Activated CD4-positive, alpha-beta T cell treated with anti-CD3 and anti-CD28 coated beads for 48 hours (primary cell): Measurements from ENCODE around the gene TEX28.
"Not testable (repeated sequence)": the region's sequence is repeated elsewhere in the genome, so short reads cannot be mapped to it uniquely, and the experiment has no call there.

Source experiments
- DNase-seq: peaks from one replicate; pipeline ENCODE4 v3.0.0-alpha.2; 2020

TEX28 gene

DNA sequence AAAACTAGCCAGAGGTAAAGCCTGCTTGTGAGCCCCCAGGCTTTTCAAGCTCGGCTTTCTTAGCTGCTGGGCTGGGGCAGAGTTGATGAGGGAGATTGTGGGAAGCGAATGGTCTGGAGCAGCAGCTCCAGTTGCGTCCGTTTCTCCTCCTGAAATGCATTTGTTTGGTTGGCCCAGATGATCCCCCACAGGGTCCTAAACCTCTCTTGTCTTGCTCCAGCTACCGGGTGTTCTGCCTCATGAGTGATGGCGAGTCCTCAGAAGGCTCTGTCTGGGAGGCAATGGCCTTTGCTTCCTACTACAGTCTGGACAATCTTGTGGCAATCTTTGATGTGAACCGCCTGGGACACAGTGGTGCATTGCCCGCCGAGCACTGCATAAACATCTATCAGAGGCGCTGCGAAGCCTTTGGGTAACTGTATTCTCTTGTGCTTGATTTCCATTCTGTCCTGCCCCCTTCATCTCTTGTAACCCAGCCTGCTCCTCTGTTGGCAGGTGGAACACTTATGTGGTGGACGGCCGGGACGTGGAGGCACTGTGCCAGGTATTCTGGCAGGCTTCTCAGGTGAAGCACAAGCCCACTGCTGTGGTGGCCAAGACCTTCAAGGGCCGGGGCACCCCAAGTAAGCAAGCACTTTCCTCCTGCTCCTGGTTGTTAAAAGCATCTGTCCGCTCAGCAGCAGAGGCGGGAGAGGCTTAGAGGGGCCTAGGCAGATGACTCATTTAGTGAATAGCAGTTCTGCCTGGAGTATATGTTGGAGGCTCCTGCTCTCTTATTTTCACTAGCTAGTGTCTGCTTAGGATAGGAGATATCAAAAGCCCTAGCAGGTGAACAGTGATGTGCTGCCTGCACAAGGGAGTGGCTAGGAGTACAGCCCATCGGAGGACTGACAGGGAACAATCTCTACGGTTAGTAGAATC is 16.0 kb upstream of the TEX28 start:
- DNase-seq, result no peak

DNA sequence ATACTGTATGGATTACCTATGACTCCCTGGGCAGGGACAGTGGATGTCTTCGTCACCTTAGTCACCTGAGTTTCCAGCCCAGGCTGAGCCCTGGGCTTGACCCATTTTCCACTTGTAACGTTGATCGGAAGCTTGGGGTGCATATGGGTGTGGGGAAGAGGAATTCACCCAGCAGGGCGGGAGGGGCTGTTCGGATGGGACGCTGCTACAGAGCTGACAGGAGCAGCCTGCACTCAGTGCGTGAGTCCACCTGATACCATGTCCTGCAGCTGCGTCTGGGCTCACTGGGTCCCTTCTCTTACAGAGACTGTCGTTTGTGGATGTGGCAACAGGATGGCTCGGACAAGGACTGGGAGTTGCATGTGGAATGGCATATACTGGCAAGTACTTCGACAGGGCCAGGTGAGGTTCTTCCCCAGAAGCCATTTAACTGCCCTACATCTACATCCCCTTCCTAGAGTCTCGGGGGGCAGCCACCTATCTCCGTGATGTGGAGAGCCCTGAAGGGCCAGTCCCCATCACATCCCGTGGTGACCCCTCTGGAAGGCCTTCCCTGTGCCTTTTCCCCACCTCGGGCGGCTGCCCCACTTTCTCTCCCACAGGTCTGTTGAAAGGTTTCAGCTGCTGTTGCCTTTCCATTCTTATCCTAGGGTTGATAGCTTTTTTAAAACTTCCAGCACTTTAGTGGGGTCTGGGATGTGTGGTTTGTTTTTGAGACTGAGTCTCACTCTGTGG is 14.3 kb upstream of the TEX28 start:
- no peak for DNase-seq

DNA sequence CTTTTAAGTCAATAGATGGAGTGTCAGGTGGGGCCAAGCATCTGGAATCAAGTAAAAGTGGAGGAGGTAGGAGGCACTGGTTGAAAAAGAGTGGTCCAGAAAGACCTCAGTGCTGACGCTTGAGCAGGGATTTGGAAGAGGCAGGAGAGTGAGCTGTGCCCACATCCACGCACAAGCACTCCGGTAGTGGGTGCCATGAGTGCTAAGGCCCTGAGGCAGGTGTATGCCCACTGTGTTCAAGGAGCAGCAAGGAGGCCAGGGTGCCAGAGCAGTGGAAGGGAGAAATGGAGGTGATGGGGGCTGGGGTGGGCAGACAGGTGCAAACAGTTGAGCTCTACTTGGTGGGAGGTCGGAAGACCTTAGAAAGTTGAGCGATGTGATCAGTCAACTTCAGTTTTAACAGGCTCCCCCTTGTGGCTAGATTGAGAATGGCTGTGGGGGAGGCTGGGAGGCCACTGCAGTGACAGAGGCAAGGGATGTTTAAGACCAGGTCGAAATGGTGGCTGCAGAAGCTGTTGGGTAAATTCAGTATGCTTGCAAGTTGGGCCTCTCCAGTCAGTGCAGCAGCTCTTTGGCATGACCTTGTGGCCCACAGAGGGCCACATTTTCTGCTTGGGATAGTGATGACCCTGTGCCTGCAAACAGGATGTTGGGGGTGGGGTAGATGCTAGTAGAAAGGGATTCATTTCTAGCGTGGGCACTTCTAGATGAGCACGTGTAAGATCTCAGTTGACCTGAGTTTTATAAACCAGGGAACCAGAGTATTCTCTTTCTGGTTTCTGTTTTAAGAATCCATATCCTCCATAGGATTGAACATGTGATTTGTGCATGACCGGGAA is 13.4 kb upstream of the TEX28 start:
- DNase-seq, result peak; percentile 87

DNA sequence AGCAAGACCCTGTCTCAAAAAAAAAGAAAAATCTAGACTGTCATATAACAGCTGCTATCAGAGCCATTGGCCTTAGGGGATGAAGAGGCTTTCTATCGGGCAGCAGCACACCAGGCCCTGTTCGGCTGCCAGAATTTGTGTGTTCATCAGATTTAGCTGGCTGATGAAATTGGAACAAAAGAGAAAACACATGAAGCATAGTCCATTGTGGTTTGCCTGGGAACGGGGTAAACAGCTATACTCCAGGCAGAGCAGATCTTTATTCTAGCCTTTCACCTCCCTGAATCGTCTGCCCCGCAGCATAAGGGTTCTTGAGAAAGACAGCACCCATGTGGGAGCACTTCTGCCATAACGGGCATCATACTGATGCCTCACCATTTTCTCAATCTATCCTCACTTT is 12.3 kb upstream of the TEX28 start:
- DNase-seq, result no peak

DNA sequence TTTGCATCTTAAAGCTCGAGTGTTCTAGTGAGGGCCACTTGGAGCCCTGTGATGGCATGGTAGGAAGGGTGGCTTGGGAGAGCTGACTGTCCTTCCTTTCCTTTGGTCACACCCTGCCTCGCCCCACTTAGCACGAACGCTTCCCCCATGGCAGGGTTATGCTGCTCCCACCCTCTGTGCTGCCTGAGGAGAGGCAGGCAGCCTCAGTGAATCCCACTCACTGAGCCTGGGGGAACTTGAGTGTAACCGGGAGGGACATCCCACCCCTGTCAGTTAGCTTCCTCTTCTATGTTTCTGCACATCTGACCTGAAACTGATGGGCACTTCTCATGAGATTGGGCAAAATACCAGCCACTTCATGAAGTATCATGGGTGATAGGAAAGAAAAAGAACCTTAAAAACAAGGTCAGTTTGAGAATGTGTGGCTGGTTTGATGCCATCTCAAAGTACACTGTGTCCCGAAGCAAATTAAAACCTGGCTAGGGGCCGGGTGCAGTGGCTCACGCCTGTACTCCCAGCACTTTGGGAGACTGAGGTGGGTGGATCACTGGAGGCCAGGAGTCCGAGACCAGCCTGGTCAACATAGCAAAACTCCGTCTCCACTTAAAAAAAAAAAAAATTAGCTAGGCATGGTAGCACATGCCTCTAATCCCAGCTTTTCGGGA is 10.7 kb upstream of the TEX28 start:
- DNase-seq, result no peak

DNA sequence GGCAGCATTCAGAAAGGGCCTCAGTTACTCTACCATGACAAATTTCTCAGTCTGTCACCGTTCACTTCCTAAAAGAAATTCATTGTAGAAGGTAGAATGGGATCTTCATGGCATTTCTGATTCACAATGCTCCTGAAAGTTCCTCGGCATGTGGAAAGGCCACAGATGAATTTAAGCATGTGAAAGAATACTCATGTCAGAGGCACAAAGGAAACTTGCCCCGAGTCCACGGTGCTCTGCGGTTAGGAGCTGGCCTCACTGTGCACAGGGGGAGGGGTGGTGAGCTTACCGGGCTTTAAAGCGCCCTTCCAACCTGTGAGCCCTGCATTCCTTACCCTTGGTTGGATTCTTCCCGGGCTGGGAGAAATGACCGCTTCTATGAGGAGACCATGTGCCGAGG is 9.9 kb upstream of the TEX28 start:
- no peak for DNase-seq

DNA sequence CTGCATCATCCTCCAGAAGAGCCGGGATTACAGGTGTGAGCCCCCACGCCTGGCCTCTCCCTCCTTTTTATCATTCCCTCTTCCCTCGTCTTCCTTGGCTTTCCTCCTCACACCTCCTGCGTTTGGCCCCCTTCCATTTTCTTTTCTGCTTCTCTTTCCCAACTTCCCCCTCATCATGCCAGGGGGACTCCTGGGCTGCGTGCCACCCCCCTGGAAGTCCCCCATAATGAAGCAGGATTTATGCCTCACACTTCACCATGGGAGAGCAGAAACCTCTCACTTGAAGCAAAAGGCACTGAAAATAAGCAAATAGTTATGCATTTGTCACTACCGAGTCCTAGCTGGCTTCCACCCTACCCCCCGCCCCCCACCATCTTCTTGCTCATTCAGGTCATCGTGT is 8.6 kb upstream of the TEX28 start:
- no peak for DNase-seq

DNA sequence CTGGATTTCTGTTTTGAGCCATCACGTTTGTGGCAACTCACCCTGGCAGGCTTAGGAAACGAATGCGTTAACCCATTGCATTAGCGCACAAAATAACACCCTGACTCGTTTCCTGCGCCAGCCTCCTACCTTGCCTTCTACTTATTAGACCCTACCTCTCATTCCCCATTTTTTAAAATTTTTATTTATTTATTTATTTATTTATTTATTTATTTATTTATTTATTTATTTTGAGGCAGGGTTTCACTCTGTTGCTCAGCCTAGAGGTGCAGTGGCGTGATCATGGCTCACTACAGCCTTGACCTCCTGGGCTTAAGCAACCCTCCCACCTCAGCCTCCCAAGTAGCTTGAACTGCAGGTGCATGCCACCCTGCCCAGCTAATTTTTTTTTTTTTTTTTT is 8.1 kb upstream of the TEX28 start:
- not testable (repeated sequence) for DNase-seq

DNA sequence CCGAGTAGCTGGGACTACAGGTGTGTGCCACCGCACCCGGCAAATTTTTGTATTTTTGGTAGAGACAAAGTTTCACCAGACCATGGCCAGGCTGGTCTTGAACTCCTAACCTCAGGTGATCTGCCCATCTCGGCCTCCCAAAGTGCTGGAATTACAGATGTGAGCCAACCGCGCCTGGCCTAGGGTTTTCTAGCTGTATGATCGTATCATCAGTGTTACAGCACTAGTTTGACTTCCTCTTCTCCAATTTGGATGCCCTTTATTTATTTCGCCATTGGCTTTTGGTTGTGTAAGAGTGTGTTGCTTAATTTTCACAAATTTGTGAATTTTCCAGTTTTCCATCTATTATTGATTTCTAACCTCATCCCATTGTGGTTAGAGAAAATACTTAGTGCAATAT is 5.9 kb upstream of the TEX28 start:
- no peak for DNase-seq

DNA sequence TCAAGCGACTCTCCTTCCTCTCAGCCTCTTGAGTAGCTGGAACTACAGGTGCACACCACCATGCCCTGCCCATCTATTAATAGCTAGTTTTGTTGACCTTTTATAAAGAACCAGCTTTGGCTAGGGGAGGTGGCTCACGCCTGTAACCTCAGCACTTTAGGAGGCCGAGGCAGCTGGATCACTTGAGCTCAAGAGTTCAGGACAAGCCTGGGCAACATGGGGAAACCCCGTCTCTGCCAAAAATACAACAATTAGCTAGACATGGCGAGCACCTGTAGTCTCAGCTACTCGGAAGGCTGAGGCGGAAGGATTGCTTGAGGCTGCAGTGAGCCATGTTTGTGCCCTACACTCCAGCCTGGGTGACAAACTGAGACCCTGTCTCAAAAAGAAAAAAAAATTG is 3.4 kb upstream of the TEX28 start:
- no peak for DNase-seq

DNA sequence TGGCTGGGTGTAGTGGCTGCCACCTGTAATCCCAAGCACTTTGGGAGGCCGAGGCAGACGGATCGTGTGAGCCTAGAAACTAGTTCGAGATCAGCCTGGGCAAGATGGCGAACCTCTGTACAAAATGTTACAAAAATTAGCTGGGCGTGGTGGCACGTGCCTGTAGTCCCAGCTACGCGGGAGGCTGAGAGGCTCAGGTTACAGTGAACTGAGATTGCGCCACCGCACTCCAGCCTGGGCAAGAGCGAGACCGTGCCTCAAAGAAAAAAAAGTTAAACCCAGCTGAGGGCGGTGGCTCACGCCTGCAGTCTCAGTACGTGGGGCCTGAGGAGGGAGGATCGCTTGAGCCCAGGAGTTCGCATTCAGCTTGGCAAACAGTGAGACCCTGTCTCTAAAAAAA is 1.8 kb upstream of the TEX28 start:
- DNase-seq, result no peak

DNA sequence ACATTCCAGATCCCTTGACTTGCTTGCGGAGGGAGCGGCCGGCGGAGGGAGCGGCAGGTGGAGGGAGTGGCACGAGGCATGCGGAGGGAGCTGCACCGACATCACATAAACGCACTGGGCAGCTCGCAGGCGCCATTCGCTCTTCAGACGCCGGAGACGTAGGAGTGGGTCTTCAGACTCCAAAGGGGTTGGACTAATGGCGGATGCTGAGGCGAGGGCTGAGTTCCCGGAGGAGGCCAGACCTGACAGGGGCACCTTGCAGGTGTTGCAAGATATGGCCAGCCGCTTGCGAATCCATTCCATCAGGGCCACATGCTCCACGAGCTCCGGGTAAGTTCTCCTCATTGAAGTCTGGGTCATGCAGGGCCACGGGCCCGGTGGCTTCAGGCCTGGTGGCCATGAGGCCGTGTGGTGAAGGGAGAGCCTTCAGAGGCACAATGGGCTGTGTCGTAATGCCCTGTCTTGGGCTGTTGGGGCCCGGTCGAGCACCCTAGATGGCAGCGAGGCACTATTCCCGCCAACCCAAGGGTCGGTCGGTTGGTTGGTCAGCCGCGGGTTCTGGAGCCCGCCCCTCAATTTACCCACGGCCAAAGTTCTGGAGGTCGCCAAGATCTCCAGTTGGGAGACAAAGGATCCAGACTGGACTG is 863 bp upstream of the TEX28 start, which contains the start of gene TKTL1:
Gene TKTL1, plus strand, starts transcription at position 132 of the 647 bp plus-strand sequence. Its CDS starts 65 bp downstream, at position 197.
- DNase-seq, result no peak

DNA sequence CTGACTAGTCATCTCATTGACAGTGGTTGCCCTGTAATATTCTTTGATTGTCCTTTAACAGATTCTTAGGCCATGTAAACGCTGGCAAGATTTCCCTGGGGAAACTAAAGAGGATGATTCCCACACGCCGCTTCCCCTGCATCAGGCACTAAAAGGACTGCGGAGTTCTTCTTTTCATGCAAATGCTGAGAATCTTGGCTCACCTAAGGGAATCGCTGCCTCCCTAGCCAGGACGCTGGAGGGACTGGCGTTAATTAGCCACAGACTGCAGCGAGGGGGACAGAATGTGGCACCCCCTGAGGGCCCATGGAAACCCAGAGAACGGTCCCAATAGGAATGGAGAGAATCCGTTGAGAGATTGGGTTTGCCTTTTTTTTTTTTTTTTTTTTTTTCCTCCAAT is 8.5 kb downstream of the TEX28 start:
- not testable (repeated sequence) for DNase-seq

DNA sequence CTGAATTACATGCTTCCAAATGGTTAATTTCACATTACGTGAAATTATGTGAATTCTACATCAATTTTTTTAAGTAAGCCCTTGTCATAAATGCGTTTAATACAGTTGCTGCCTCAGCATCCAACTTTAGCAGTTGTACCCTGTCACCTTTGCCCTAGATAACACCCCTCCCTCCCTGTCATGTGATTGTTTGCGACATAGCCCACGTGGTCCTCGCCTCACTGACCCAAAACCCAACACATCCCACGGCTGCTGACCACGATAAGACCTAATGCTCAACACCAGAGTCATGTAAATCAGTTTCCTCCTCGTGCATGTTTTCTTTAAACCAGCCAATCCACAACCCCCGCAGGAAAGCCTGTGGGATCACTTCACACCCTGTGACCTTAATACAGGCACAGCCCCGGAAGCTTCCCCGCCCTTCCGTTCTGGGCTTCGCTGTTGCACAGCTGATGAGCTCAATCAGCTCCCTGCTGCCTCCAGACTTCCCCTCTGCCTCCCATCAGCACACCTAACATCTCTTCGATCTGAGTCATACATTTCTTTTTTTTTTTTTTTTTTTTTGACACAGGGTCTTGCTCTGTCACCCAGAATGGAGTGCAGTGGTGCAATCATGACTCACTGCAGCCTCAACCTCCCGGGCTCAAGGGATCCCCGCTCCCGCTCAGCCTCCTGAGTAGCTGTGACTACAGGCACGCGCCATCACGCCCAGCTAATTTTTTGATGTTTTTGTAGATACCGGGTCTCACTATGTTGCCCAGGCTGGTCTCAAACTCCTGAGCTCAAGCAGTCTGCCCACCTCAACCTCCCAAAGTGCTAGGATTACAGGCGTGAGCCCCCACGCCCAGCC is 10.2 kb downstream of the TEX28 start:
- DNase-seq, result not testable (repeated sequence)

DNA sequence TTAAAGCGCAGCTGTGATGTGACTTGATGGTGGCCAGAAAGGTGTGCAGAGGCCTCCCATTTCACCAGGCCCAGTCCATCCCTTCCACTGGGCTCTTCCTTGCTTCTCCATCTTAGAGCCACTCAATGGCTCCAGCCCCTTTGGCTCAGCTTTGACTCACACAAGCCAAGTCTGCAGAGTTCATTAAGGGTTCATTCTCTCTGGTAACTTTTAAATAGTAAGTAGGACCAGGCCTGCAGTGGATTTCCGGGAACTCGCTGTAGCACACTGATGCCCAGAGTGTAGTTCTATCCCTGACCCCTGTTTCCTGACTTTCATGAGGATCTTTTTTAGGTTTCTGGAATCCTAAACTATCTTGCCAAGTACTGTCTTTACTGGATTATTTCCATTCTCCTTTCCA is 25.7 kb downstream of the TEX28 start:
- DNase-seq, result not testable (repeated sequence)

DNA sequence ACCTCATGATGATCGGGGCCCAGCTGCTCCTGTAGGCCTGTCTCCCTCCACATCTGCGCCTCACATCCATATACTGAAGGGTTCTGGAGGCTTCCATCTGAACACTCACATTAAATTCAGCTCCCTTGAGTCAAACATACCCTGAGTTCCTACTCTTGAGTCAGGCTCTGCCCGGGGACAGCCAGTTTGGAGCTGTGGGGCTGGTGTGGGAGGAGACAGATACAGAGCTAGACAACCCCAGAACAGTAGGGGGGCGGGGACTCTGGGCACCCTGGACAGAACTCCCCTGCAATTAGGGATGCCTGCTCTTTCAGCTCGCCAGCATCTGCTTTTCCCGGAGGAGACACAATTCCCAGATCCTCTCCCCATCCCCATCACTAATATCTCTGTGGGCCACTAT is 31.9 kb downstream of the TEX28 start:
- not testable (repeated sequence) for DNase-seq

DNA sequence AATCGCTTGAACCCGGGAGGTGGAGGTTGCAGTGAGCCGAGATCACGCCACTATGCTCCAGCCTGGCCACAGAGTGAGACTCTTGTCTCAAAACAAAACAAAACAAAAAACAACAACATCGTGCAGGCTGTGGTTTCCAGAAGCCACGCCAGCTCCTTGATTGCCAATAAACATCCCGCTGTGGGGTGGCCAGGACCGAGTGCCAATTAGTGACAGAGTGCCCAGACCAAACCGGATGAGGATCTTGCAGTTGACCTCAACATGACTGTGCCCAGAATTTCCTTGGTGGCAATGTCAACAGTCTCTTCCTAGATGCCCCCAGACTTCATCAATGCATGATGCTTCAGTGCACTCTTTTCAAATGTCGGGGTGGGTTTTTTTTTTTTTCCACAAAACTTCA is 36.2 kb downstream of the TEX28 start:
- DNase-seq, result not testable (repeated sequence)

DNA sequence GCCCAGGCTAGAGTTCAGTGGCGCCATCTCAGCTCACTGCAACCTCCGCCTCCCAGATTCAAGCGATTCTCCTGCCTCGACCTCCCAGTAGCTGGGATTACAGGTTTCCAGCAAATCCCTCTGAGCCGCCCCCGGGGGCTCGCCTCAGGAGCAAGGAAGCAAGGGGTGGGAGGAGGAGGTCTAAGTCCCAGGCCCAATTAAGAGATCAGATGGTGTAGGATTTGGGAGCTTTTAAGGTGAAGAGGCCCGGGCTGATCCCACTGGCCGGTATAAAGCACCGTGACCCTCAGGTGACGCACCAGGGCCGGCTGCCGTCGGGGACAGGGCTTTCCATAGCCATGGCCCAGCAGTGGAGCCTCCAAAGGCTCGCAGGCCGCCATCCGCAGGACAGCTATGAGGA is 37.6 kb downstream of the TEX28 start, which contains the start of gene OPN1MW3:
Gene OPN1MW3, plus strand, starts transcription at position 301 of the 400 bp plus-strand sequence. Its CDS starts 38 bp downstream, at position 339.
- not testable (repeated sequence) for DNase-seq

DNA sequence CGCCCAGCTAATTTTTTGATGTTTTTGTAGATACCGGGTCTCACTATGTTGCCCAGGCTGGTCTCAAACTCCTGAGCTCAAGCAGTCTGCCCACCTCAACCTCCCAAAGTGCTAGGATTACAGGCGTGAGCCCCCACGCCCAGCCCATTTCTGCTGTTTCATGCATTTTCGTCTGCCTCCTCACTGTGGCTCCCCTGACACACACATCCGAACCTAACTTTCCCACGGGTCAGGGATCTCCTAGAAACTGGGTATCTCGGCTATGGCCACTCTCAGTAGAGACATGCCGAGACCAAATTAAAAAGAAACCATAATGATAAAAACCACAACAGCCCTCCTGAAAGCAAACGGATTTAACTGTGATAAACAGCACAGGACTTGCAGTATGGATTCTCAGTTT is 46.8 kb downstream of the TEX28 start:
- DNase-seq, result not testable (repeated sequence)

DNA sequence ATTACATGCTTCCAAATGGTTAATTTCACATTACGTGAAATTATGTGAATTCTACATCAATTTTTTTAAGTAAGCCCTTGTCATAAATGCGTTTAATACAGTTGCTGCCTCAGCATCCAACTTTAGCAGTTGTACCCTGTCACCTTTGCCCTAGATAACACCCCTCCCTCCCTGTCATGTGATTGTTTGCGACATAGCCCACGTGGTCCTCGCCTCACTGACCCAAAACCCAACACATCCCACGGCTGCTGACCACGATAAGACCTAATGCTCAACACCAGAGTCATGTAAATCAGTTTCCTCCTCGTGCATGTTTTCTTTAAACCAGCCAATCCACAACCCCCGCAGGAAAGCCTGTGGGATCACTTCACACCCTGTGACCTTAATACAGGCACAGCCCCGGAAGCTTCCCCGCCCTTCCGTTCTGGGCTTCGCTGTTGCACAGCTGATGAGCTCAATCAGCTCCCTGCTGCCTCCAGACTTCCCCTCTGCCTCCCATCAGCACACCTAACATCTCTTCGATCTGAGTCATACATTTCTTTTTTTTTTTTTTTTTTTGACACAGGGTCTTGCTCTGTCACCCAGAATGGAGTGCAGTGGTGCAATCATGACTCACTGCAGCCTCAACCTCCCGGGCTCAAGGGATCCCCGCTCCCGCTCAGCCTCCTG is 47.4 kb downstream of the TEX28 start:
- not testable (repeated sequence) for DNase-seq
